Spleen (tissue), 7 donors: ENCODE data around the gene SHANK2.

Experiments used
- POLR2A ChIP-seq, 3 donors: fragments of 450-650 bp; IDR thresholded peaks; one replicate each; pipeline ENCODE4 v1.5.1; 2017; ENCODE audit warnings: antibody characterized with exemption in 3 of 3, mild to moderate bottlenecking in 1 of 3
- POLR2AphosphoS5 ChIP-seq, 3 donors: sonication (generic); formaldehyde crosslinking; IDR thresholded peaks; one replicate each; pipeline ENCODE4 v1.5.1; 2017; ENCODE audit warnings: antibody characterized with exemption in 3 of 3
- TF ChIP-seq, protein P1 (sequence below), 11 experiments: fragments of 200-600 bp in 7 of 11; fragments of 450-650 bp in 4 of 11; sonication (generic) in 4 of 11; IDR thresholded peaks in 8 of 11; conservative IDR thresholded peaks in 3 of 11; 1 replicate in 7 of 11; 2 replicates in 4 of 11; pipeline versions ENCODE4 v1.4.0 to v1.8.0; 2016 to 2021; ENCODE audit warnings: antibody characterized with exemption in 11 of 11, inconsistent platforms in 4 of 11, mild to moderate bottlenecking in 1 of 11
- donor health status: DM: no; HTN: no; CAD: no; lungs with moderate emphysema.
- donor health status: DM: no; HTN: no; CAD: no.
- donor health status: DM: no; HTN: no; CAD: no.

DNA sequence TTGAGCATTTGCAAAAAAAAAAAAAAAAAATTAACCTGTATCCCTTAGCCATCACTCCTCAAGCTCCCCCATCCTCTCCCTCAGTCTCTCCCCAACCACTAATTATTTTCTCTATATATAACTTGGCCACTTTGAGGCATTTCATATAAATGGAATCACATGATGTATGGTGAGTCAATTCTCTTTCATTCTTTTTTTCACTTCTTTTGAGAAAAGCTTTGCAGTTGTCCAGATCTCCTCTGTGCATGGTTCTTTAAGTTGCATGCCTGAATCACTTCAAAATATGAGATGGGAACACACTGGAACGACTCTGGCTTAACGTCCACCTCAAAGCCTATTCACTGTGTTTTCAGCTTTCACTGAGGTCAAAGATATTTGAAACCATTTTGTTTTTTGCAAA, 40.7 kb downstream of the SHANK2 start:
- TF ChIP-seq, protein P1, sequence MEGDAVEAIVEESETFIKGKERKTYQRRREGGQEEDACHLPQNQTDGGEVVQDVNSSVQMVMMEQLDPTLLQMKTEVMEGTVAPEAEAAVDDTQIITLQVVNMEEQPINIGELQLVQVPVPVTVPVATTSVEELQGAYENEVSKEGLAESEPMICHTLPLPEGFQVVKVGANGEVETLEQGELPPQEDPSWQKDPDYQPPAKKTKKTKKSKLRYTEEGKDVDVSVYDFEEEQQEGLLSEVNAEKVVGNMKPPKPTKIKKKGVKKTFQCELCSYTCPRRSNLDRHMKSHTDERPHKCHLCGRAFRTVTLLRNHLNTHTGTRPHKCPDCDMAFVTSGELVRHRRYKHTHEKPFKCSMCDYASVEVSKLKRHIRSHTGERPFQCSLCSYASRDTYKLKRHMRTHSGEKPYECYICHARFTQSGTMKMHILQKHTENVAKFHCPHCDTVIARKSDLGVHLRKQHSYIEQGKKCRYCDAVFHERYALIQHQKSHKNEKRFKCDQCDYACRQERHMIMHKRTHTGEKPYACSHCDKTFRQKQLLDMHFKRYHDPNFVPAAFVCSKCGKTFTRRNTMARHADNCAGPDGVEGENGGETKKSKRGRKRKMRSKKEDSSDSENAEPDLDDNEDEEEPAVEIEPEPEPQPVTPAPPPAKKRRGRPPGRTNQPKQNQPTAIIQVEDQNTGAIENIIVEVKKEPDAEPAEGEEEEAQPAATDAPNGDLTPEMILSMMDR (IDR thresholded peaks at IDR 0.05 in 8 of 11, conservative IDR thresholded peaks at IDR 0.05 in 3 of 11) = no peak
- TF ChIP-seq POLR2A (IDR thresholded peaks at IDR 0.05) = no peak
- no peak for TF ChIP-seq POLR2AphosphoS5 (IDR thresholded peaks at IDR 0.05)
